Astrocyte (in vitro differentiated cells and primary cell): Measurements from ENCODE around the gene ASMTL.

Source experiments
- EZH2 ChIP-seq: IDR thresholded peaks from 2 replicates; pipeline ENCODE4 v1.6.1; 2012; ENCODE audit warnings: mild to moderate bottlenecking, low read length, inconsistent platforms; ENCODE audit not compliant: insufficient read depth
- TF ChIP-seq, protein P1 (sequence below): IDR thresholded peaks from 2 replicates; pipeline ENCODE4 v1.5.1; 2011; ENCODE audit warnings: low read depth, mild to moderate bottlenecking, inconsistent platforms, low read length, moderate library complexity; ENCODE audit not compliant: insufficient read depth

DNA sequence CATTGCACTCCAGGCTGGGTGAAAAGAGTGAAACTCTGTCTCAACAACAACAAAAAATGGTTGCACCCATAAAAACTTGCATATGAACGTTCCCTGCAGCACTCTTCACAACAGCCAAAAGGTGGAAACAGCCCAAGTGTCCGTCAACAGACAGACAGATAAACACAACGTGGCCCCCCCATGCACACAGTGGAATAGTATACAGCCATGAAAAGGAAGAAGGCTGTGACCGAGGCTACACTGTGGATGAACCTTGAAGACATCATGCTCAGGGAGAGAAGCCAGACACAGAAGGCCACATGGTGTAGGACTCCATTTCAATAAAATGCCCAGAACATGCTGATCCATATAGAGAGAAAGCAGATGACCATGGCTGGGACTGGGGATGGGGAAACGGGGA, 33.5 kb upstream of the ASMTL start:
- TF ChIP-seq, protein P1, sequence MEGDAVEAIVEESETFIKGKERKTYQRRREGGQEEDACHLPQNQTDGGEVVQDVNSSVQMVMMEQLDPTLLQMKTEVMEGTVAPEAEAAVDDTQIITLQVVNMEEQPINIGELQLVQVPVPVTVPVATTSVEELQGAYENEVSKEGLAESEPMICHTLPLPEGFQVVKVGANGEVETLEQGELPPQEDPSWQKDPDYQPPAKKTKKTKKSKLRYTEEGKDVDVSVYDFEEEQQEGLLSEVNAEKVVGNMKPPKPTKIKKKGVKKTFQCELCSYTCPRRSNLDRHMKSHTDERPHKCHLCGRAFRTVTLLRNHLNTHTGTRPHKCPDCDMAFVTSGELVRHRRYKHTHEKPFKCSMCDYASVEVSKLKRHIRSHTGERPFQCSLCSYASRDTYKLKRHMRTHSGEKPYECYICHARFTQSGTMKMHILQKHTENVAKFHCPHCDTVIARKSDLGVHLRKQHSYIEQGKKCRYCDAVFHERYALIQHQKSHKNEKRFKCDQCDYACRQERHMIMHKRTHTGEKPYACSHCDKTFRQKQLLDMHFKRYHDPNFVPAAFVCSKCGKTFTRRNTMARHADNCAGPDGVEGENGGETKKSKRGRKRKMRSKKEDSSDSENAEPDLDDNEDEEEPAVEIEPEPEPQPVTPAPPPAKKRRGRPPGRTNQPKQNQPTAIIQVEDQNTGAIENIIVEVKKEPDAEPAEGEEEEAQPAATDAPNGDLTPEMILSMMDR, result no peak
- no peak for TF ChIP-seq EZH2
